ENCODE results near the gene TLR9. TPM values are rescaled to one million over a fixed set of nuclear protein-coding genes. Genes with fewer than 3 reads are reported as not detected.

The TLR9 gene
- total RNA-seq, 1 experiment from 2014 or later = not detected

- TF ChIP-seq AFF4 (CRISPR knock-in tag; IDR thresholded peaks at IDR 0.05; ENCODE audit: borderline replicate concordance) (no peak), EMX1 (CRISPR knock-in tag; IDR thresholded peaks at IDR 0.05) (no peak), E2F5 (CRISPR knock-in tag; IDR thresholded peaks at IDR 0.05) (peak; percentile 66), ZNF121 (CRISPR knock-in tag; IDR thresholded peaks at IDR 0.05) (no peak), ZNF317 (CRISPR knock-in tag; IDR thresholded peaks at IDR 0.05; ENCODE audit: borderline replicate concordance, low read depth) (0 out of 2 replicates have a peak, but pooled peaks have one; percentile 17), TEAD1 (CRISPR knock-in tag; IDR thresholded peaks at IDR 0.05) (peak; percentile 91), NFYB (CRISPR knock-in tag; conservative IDR thresholded peaks at IDR 0.05; ENCODE audit: low read depth) (0 out of 2 replicates have a peak, but pooled peaks have one; percentile 23), ZNF281 (CRISPR knock-in tag; IDR thresholded peaks at IDR 0.05) (0 out of 2 replicates have a peak, but pooled peaks have one; percentile 49), SP1 (CRISPR knock-in tag; conservative IDR thresholded peaks at IDR 0.05) (peak; percentile 41), MAX (CRISPR knock-in tag; IDR thresholded peaks at IDR 0.05) (peak; percentile 89; the same call in 1 of the 2 replicates), KAT7 (CRISPR knock-in tag; IDR thresholded peaks at IDR 0.05; ENCODE audit: borderline replicate concordance) (peak; percentile 69; the same call in 1 of the 2 replicates), ATF6 (CRISPR knock-in tag; IDR thresholded peaks at IDR 0.05) (no peak), FOXJ3 (CRISPR knock-in tag; IDR thresholded peaks at IDR 0.05; ENCODE audit: borderline replicate concordance) (no peak), ZNF396 (CRISPR knock-in tag; IDR thresholded peaks at IDR 0.05; ENCODE audit: borderline replicate concordance) (no peak), TCF7 (CRISPR knock-in tag; IDR thresholded peaks at IDR 0.05; ENCODE audit: low read depth) (0 out of 2 replicates have a peak, but pooled peaks have one; percentile 46), FOXP4 (CRISPR knock-in tag; IDR thresholded peaks at IDR 0.05) (peak; percentile 42), MYBL2 (CRISPR knock-in tag; IDR thresholded peaks at IDR 0.05) (0 out of 2 replicates have a peak, but pooled peaks have one; percentile 11), TP53 (CRISPR knock-in tag; IDR thresholded peaks at IDR 0.05) (peak; percentile 82; the same call in 1 of the 2 replicates)
Measured at GRCh38 chr3:52245322-52246263, 20.1 kb upstream of the TLR9 start, which contains the start of gene PPM1M (continued).
